ENCODE data around the gene PRR20G. TPM values are rescaled to one million over a fixed set of nuclear protein-coding genes. Genes with fewer than 3 reads are reported as not detected.

Gene PRR20G
- total RNA-seq, 1 donor from 2014 or later = not detected

- no peak for DNase-seq (ENCODE audit: low spot score)
- H3K9ac ChIP-seq = no peak overlapping the region
- no peaks in the 10 kb centered on the region for H3K9me3 ChIP-seq (ENCODE audit: low read depth)
- H3K36me3 ChIP-seq = no peaks in the 10 kb centered on the region
- H3K4me1 ChIP-seq = no peaks in the 10 kb centered on the region
- H3K9me3 Mint-ChIP-seq = peaks cover 4% of the 10 kb centered on the region
- H3K27ac ChIP-seq = no peak overlapping the region
- H3F3A ChIP-seq (ENCODE audit: low read depth) = no peaks in the 10 kb centered on the region
- no peaks in the 10 kb centered on the region for H3K27me3 ChIP-seq
- H3K4me3 ChIP-seq = no peak overlapping the region
- H2AFZ ChIP-seq (replicated peaks) = no peak overlapping the region
- TF ChIP-seq EZH2phosphoT487 (IDR thresholded peaks at IDR 0.05) = no peak
- TF ChIP-seq EZH2 (IDR thresholded peaks at IDR 0.05) = no peak
- no peak for TF ChIP-seq CTCF (IDR thresholded peaks at IDR 0.05)
- no peaks in the 10 kb centered on the region for H3K36me3 Mint-ChIP-seq
- peaks cover 18% of the 10 kb centered on the region for H3K4me1 Mint-ChIP-seq
- no peak overlapping the region for H3K4me3 Mint-ChIP-seq
- no peak overlapping the region for H3K4me2 ChIP-seq
- H3K79me2 ChIP-seq (ENCODE audit: low read depth) = no peaks in the 10 kb centered on the region
- H4K20me1 ChIP-seq (ENCODE audit: low read depth) = no peaks in the 10 kb centered on the region
- H3K27ac Mint-ChIP-seq = no peak overlapping the region
- peaks cover 9% of the 10 kb centered on the region for H3K27me3 Mint-ChIP-seq (ENCODE audit: insufficient read depth, low read depth)
Observed at GRCh38 chr3:127258733-127259132, 29.1 kb downstream of the PRR20G start.

- DNase-seq (ENCODE audit: low spot score) = no peak
- no peaks in the 10 kb centered on the region for H3K4me1 ChIP-seq
- no peak overlapping the region for H3K9ac ChIP-seq
- H4K20me1 ChIP-seq (ENCODE audit: low read depth) = no peaks in the 10 kb centered on the region
- no peaks in the 10 kb centered on the region for H3K9me3 ChIP-seq (ENCODE audit: low read depth)
- Mint-ChIP-seq H3K27me3 (ENCODE audit: insufficient read depth, low read depth) (peaks cover 6% of the 10 kb centered on the region), H3K36me3 (no peaks in the 10 kb centered on the region), H3K27ac (no peak overlapping the region), H3K4me3 (no peak overlapping the region), H3K4me1 (peaks cover 21% of the 10 kb centered on the region), H3K9me3 (peaks cover 4% of the 10 kb centered on the region)
- H2AFZ ChIP-seq (replicated peaks) = no peak overlapping the region
- no peak overlapping the region for H3K4me2 ChIP-seq
- H3F3A ChIP-seq (ENCODE audit: low read depth) = no peaks in the 10 kb centered on the region
- TF ChIP-seq EZH2 (IDR thresholded peaks at IDR 0.05) = no peak
- no peak for TF ChIP-seq CTCF (IDR thresholded peaks at IDR 0.05)
- no peak for TF ChIP-seq EZH2phosphoT487 (IDR thresholded peaks at IDR 0.05)
- no peak overlapping the region for H3K4me3 ChIP-seq
- no peaks in the 10 kb centered on the region for H3K79me2 ChIP-seq (ENCODE audit: low read depth)
- no peaks in the 10 kb centered on the region for H3K27me3 ChIP-seq
- H3K27ac ChIP-seq = no peak overlapping the region
- no peaks in the 10 kb centered on the region for H3K36me3 ChIP-seq
Observed at GRCh38 chr3:127257351-127257750, 30.5 kb downstream of the PRR20G start.

GRCh38 chr3:127256733-127257271, 31.0 kb downstream of the PRR20G start:
- no peak overlapping the region for H3K27ac ChIP-seq
- no peak overlapping the region for H3K4me3 ChIP-seq
- no peaks in the 10 kb centered on the region for H3F3A ChIP-seq (ENCODE audit: low read depth)
- no peak for DNase-seq (ENCODE audit: low spot score)
- H3K27ac Mint-ChIP-seq = no peak overlapping the region
- peak overlapping the region; percentile 33 for H3K4me3 Mint-ChIP-seq
- H2AFZ ChIP-seq (replicated peaks) = no peak overlapping the region
- H3K36me3 Mint-ChIP-seq = no peaks in the 10 kb centered on the region
- peaks cover 6% of the 10 kb centered on the region for H3K27me3 Mint-ChIP-seq (ENCODE audit: insufficient read depth, low read depth)
- H4K20me1 ChIP-seq (ENCODE audit: low read depth) = no peaks in the 10 kb centered on the region
- no peaks in the 10 kb centered on the region for H3K4me1 ChIP-seq
- H3K36me3 ChIP-seq = no peaks in the 10 kb centered on the region
- H3K9me3 Mint-ChIP-seq = peaks cover 4% of the 10 kb centered on the region
- no peaks in the 10 kb centered on the region for H3K27me3 ChIP-seq
- H3K9me3 ChIP-seq (ENCODE audit: low read depth) = no peaks in the 10 kb centered on the region
- no peak overlapping the region for H3K9ac ChIP-seq
- TF ChIP-seq CTCF (IDR thresholded peaks at IDR 0.05) = no peak
- no peak for TF ChIP-seq EZH2phosphoT487 (IDR thresholded peaks at IDR 0.05)
- no peak for TF ChIP-seq EZH2 (IDR thresholded peaks at IDR 0.05)
- peaks cover 21% of the 10 kb centered on the region for H3K4me1 Mint-ChIP-seq
- H3K4me2 ChIP-seq = no peak overlapping the region
- no peaks in the 10 kb centered on the region for H3K79me2 ChIP-seq (ENCODE audit: low read depth)
